Adrenal gland (tissue), 12 donors: ENCODE results near the gene DNAJB1. TPM values are rescaled to one million over a fixed set of nuclear protein-coding genes. Genes with fewer than 3 reads are reported as not detected.

Source experiments
- DNase-seq, 7 donors: peaks; one replicate each; pipeline ENCODE4 v3.0.0-alpha.2; 2019 to 2020
- H3K27ac ChIP-seq, 5 donors: fragments of 200-600 bp; sonication (generic) in 4 of 5; 1 replicate in 3 of 5; 2 replicates in 2 of 5; pipeline versions ENCODE4 v1.5.1 to v1.8.0; 2016 to 2020; ENCODE audit warnings: mild to moderate bottlenecking in 1 of 5
- H3K27me3 ChIP-seq: fragments of 200-600 bp; 2 replicates; pipeline ENCODE4 v1.8.0; 2021
- H3K36me3 ChIP-seq, 2 donors: fragments of 200-600 bp; replicated peaks in 1 of 2; 1 replicate in 1 of 2; 2 replicates in 1 of 2; pipeline versions ENCODE4 v1.5.1 to v1.8.0; 2018 to 2022
- H3K4me1 ChIP-seq, 2 donors: fragments of 200-600 bp; replicated peaks in 1 of 2; 1 replicate in 1 of 2; 2 replicates in 1 of 2; pipeline versions ENCODE4 v1.5.1 to v1.8.0; 2018 to 2021
- H3K4me3 ChIP-seq, 4 donors: fragments of 200-600 bp; sonication (generic) in 3 of 4; one replicate each; pipeline ENCODE4 v1.5.1; 2016 to 2018
- H3K9me3 ChIP-seq, 3 donors: fragments of 200-600 bp; sonication (generic) in 1 of 3; replicated peaks in 1 of 3; 1 replicate in 2 of 3; 2 replicates in 1 of 3; pipeline versions ENCODE4 v1.5.1 to v1.8.0; 2016 to 2021
- CTCF ChIP-seq, 6 experiments: fragments of 450-650 bp in 4 of 6; fragments of 200-600 bp in 2 of 6; sonication (generic) in 1 of 6; IDR thresholded peaks; 1 replicate in 5 of 6; 2 replicates in 1 of 6; pipeline versions ENCODE4 v1.5.1 to v1.8.0; 2016 to 2021; ENCODE audit warnings: antibody characterized with exemption in 6 of 6, mild to moderate bottlenecking in 2 of 6, moderate library complexity in 1 of 6
- POLR2A ChIP-seq, 2 donors: fragments of 450-650 bp; IDR thresholded peaks; one replicate each; pipeline ENCODE4 v1.6.1; 2017; ENCODE audit warnings: antibody characterized with exemption in 2 of 2, mild to moderate bottlenecking in 2 of 2, moderate library complexity in 1 of 2
- WGBS, 4 donors: extraction: QIAGEN DNeasy Blood & Tissue Kit in 2 of 4; methylation state at CpG; one replicate each; pipeline versions ENCODE4 v1.1.5 to v1.1.7; 2013 to 2017; 5-methylcytosine and 5-hydroxymethylcytosine counted together
- intact Hi-C, 2 donors: fragments of 100-400 bp; cut with DNase I; formaldehyde crosslinking; loops; one replicate each; pipeline versions ENCODE4 v1.14.1 to v1.15.0; 2022 to 2023
- polyA plus RNA-seq, 3 donors: library from polyadenylated mRNA; stranded (reverse); fragments of 200-250 nt in 2 of 3; fragments of 350-450 nt in 1 of 3; fragmentation: Illumina TruSeq in 1 of 3; extraction: RNeasy Lipid Tissue Mini Kit (QIAGEN cat#74804) in 1 of 3; gene quantifications; one replicate each; pipeline ENCODE4 v1.2.3, GENCODE V29; 2013 to 2014
- total RNA-seq, 9 donors: library from RNA; depleted of rRNA in 4 of 9; stranded (reverse); fragments of >200 nt in 4 of 9; fragments of 120-200 nt in 1 of 9; fragmentation: NEBNext Ultra II Directional in 1 of 9; extraction: Animal tissue kit (Norgen Biotek cat#: 25700) in 1 of 9; gene quantifications; one replicate each; pipeline versions ENCODE4 v1.1.0 to v1.2.4, GENCODE V29; 2013 to 2023
- donor health status: healthy with polysubstance abuse.
- donor health status: Bipolar disorder and iron deficiency.
- donor health status: DM: yes; HTN: yes; CAD: no.
- donor health status: DM: no; HTN: no; CAD: no.
- donor health status: DM: no; HTN: no; CAD: no.
- donor health status: DM: yes; HTN: yes; CAD: no.

DNAJB1 gene
- total and polyA plus RNA-seq, 12 donors: 42.5 to 273 (median 123) TPM

DNA sequence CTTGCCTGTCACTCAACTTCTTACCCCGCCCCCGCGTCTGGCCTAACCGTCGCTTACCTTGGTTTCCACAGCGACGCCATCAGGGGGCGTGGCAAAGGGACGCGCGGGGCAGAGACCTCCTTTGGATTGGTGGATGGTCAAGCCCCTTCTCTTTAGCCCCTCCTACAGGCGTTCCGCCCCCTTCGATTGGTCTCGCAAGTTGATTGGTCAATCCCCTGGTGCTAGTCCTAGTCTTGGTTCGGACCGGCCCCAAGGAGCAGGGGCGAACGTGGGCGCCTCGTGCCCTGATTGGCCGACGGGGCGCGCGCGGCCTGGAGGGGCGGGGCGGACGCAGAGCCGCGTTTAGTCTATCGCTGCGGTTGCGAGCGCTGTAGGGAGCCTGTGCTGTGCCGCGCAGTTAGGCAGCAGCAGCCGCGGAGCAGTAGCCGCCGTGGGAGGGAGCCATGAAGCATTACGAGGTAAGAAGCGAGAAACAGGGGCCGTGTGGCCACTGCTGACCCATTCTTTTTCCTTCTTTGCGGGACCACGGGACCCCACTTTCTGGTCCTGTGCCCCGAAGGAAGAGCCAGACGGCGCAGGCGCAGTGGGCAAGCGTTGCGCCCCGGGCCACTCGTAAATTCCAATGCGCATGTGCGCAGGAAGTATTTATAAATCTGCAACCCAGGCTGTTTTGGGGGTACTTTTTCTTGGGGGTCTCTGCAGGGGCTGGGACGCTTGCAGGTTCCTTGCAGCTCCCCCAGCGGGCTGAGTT is 11.2 kb upstream of the DNAJB1 start, which contains the start of gene TECR:
TSS of gene TECR (plus strand) at position 341 of the 751 bp plus-strand sequence. CDS start at position 444, 103 bp downstream.
- peak; percentile 100 for DNase-seq
- peak within 1 kb of the TSS; percentile 79 to 98 (median 87) for H3K27ac ChIP-seq
- 0% methylated on average over 29 to 59 of the region's 59 CpGs for WGBS, 4 donors
- H3K36me3 ChIP-seq: no peaks in the 10 kb centered on the region
- H3K27me3 ChIP-seq: no peaks in the 10 kb centered on the region
- TF ChIP-seq CTCF (IDR thresholded peaks at IDR 0.05): no peak
- TF ChIP-seq POLR2A (IDR thresholded peaks at IDR 0.05): peak; percentile 98 to 100
- intact Hi-C loops: no loop called here
- H3K4me1 ChIP-seq: peaks cover 33 to 46% of the 10 kb centered on the region in 2 donors
- peak within 1 kb of the TSS; percentile 40 to 87 (median 62) for H3K4me3 ChIP-seq
- no peaks in the 10 kb centered on the region for H3K9me3 ChIP-seq

GRCh38 chr19:14528419-14529253 is 10.4 kb upstream of the DNAJB1 start:
- Histone ChIP-seq H3K36me3 (no peaks in the 10 kb centered on the region), H3K27ac (peak overlapping the region in 3 of 5 donors; percentile 44 to 89 (median 57)), H3K9me3 (no peaks in the 10 kb centered on the region), H3K27me3 (no peaks in the 10 kb centered on the region), H3K4me3 (peak overlapping the region in 3 of 4 donors; percentile 33 to 78 (median 40)), H3K4me1 (peaks cover 29 to 42% of the 10 kb centered on the region in 2 donors)
- no peak for TF ChIP-seq POLR2A (IDR thresholded peaks at IDR 0.05)
- TF ChIP-seq CTCF (IDR thresholded peaks at IDR 0.05): no peak
- DNase-seq: peak in 3 of 7 donors; percentile 49 to 71 (median 53)
- 28 to 33% (median 29%) methylated on average over 32 to 39 of the region's 39 CpGs for WGBS, 4 donors
- intact Hi-C loops: no loop called here

GRCh38 chr19:14526423-14526822 is 8.2 kb upstream of the DNAJB1 start:
- Histone ChIP-seq H3K4me3 (no peak overlapping the region), H3K4me1 (peaks cover 11 to 21% of the 10 kb centered on the region in 2 donors), H3K9me3 (no peaks in the 10 kb centered on the region), H3K27me3 (no peaks in the 10 kb centered on the region), H3K36me3 (no peaks in the 10 kb centered on the region), H3K27ac (no peak overlapping the region)
- intact Hi-C loops: no loop called here
- WGBS, 4 donors: 80 to 91% (median 86%) methylated on average over 3 to 4 of the region's 4 CpGs
- no peak for DNase-seq
- no peak for TF ChIP-seq CTCF (IDR thresholded peaks at IDR 0.05)
- no peak for TF ChIP-seq POLR2A (IDR thresholded peaks at IDR 0.05)

- Histone ChIP-seq H3K4me1 (peaks cover 8 to 15% of the 10 kb centered on the region in 2 donors), H3K4me3 (no peak overlapping the region), H3K36me3 (no peaks in the 10 kb centered on the region), H3K27ac (no peak overlapping the region), H3K27me3 (no peaks in the 10 kb centered on the region), H3K9me3 (no peaks in the 10 kb centered on the region)
- no peak for TF ChIP-seq CTCF (IDR thresholded peaks at IDR 0.05)
- no peak for TF ChIP-seq POLR2A (IDR thresholded peaks at IDR 0.05)
- WGBS, 4 donors: 78 to 83% (median 81%) methylated on average over 5 to 6 of the region's 6 CpGs
- intact Hi-C loops: no loop called here
- no peak for DNase-seq
Measured at GRCh38 chr19:14525729-14526128, 7.5 kb upstream of the DNAJB1 start.
